GM18873 (cell line): ENCODE data around the gene MFNG.

ENCODE experiments used
- ATAC-seq: cut with Tn5 transposase; IDR thresholded peaks from one replicate; pipeline ENCODE4 v1.9.1; 2021; ENCODE audit warnings: mild to moderate bottlenecking, moderate library complexity, moderate number of reproducible peaks; ENCODE audit not compliant: unreplicated experiment, low FRiP score

The MFNG gene

GRCh38 chr22:37497062-37497599 is 10.9 kb upstream of the MFNG start:
- no peak for ATAC-seq

DNA sequence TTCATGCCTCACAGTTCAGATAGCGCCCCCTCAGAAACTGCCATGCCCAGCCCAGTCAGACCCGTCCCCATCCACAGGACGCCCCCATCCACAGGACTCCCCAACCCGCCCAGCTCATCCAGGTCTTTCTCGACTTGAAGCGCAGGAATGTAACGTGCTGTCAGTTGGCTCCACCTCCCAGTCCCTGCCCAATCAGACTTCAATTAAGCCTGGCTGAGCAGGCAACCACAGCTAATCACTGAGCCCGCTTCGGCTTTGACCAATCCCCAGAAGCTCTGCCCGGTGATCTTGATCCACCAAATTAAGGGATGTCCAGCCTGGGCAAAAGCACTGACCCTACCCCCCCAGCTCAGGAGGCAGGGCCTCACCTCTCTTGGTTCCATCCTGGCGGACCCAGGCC is 10.5 kb upstream of the MFNG start:
- ATAC-seq = no peak

- no peak for ATAC-seq
Measured at GRCh38 chr22:37493979-37494378, 7.8 kb upstream of the MFNG start.

- ATAC-seq = no peak
Measured at GRCh38 chr22:37492428-37493344, 6.5 kb upstream of the MFNG start.

DNA sequence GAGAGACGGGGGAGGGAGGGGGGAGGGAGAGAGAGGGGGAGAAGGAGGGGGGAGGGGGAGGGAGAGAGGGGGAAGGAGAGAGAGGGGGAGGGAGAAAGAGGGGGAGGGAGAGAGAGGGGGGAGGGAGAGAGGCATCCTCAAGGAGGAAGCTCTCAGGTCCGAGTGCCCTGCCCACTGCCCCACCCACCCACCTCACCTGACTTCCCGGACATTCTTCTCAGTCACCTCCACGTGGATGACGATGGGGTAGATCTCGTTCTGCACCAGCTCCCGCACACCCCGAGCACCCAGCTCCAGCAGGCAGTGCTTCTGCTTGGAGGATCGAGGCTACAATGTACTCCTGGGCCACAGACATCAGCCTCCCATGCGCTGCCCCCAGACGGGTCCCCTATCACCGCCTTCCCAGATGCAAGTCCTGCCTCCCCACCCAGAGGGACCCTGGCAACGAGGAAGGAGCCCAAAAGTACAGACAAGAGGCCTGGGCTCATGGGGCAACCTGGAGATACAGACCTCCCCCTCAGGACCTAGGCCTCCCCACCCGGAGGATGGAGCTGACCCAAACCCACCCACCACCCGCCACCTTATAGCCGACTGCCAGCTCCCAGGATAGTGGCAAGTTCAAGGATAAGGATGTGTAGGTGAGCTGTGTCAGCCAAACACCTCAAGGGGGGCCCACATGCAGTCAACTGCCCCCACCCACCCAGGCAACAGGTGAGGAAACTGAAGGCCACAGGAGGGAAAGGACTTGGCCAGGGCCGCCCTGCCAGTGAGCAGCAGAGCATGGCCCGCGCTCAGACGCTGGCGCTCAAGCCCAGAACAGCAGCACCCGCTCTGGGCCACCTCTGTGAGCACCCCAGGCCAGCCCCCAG is 5.6 kb upstream of the MFNG start:
- no peak for ATAC-seq

DNA sequence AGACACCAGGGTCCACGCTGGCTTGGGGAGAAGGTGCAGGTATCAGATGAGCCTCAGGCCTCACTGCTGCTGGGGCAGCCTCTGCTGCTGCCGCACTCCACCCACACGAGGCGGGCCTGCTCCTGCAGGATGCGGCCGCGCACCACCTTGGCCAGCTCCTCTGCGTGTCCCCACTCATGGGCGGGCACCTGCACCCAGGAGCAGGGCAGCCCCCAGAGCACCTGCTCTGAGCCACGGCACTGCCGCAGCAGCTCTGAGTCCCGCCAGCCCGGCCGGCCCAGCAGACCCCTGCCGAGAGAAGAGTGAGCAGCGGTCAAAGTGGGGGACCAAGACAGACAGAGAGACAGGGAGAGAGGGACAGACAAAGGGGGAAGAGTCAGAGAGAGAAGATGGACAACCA is 4.9 kb upstream of the MFNG start:
- ATAC-seq = no peak

GRCh38 chr22:37489983-37490382 is 3.8 kb upstream of the MFNG start:
- ATAC-seq = no peak

GRCh38 chr22:37488337-37489135 is 2.4 kb upstream of the MFNG start:
- no peak for ATAC-seq

DNA sequence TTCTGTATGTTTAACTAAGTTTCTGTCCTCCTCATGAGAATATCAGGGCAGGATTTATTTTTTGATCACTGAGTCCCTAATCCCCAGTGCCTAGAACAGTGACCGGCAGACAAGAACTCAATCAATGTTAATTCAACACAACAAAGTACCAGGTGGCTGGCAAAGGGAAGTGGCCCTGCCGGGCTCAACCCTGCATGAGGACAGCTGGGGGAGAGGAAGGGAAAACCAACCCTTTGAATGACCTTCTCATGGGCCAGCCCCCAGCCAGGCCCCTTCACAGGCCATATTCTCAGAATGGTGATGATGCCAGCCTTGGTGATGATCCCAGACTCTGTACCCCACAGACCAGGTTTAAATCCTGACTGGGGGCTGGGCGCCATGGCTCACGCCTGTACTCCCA is 1.4 kb upstream of the MFNG start:
- no peak for ATAC-seq

DNA sequence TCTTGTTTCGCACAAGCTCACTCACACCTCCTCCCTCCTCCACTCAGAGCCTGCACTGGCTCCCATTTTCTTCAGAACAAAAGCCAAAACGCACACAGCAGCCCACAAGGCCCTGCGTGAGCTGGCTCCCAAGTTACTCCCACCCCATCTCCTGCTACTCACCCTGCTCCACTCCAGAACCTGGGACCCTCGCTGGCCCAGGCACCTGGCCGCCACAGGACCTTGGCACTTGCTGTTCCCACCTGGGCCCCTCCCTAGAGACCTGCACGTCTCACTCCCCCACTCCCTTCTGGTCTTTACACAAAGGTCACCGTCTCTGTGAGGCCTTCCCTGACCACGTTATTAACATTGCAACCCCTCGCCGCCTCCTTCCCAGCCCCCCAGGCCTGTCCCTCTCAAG is 945 bp upstream of the MFNG start:
- no peak for ATAC-seq

DNA sequence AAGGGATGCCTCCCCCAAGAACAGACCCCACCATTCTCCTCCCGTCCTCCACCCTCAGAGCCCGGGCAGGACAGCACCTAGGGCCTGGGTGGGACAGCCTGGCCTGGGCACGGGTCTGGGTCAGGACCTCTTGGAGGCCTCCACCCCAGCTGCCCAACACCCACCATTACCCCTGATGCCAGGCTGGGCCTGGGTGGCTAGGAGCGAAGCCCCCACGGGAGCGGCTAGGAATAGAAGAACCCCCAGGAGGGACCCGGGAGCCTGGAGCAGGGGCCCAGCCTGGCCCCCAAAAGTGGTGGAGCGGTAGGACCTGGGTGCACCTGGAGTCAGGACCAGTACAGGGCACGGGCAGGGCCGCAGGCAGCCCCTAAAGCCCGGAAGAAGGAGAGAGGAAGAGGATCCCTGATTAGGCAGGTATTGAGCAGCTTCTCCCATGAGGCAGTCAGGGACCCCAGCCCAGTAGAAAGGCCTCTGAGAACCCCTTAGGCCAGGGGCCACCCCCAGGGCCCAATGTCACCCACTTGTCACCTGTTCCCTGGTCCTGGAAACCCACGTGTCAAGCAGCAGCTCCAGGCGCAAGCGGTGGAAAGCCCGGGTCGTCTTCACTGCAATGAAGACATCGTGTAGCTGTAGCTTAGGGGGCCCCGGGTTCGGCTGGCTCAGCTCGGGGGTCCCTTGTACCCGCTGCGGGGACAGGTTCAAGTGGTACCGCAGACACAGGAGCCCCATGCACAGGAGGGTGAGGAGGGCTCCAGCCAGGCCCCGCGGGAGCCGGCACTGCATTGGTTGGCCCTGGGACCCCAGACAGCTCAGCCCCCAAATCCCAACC is 575 bp downstream of the MFNG start:
- ATAC-seq = no peak

DNA sequence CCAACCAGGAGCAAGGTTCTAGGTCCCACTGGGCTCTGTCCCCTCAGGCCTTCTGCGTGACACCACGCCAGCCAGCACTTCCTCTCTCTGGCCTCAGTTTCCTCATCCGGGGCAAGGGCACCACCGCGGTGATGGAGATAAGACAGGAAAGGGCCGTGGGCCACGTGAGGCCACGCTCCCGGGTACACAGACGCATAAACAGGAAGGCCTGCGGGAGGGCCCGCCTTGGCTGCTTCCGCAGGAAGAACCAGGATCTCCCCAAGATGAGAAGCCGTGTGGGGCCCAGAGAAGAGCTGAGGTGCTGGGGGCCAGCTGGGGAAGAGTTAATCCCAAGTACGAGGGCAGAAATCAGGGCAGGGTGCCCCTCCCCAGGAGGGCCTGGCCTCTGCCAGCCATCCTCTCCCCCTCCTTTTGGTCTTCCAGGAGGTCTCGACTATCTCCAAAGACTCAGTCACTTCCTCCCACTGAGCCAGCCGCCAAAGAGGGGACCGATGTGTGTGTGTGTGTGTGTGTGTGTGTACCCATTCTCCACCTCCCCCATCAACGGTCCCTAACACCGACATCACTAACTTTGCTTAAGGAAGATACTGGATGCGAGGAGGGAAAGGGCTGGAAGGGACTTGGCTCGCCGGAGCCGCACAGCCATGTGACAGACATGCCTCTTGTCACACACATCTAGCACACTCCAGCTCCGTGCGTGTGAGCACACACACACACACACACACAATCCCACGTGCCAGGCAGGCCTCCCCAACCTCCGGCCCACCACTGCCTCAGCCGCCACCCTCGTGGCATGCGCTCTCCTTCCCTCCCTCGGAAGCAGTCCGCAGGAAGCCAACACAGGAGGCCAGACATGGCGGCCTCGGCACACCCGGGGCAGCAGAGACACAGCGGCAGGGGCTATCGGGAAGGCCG is 1.4 kb downstream of the MFNG start:
- ATAC-seq = no peak

DNA sequence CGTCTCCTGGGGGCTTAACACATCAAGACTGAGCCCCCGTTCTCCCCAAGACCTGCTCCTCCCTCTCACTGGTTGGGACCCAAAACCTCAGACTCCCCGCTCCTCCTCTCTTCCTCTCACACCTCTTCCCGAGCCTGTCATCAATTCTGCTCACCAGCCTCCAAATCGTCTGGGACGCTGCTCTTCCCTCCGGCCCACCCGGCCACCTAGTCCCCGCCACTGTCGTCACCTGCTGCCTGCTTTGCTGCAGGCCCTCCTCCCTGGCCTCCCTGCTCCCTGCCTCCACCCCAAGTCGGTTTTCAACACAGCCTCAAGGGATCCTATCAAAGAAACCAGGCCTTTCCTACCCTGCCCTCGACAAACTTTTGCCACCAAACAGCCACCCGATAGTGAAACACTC is 3.1 kb downstream of the MFNG start:
- no peak for ATAC-seq

GRCh38 chr22:37482244-37482643 is 3.9 kb downstream of the MFNG start:
- no peak for ATAC-seq

DNA sequence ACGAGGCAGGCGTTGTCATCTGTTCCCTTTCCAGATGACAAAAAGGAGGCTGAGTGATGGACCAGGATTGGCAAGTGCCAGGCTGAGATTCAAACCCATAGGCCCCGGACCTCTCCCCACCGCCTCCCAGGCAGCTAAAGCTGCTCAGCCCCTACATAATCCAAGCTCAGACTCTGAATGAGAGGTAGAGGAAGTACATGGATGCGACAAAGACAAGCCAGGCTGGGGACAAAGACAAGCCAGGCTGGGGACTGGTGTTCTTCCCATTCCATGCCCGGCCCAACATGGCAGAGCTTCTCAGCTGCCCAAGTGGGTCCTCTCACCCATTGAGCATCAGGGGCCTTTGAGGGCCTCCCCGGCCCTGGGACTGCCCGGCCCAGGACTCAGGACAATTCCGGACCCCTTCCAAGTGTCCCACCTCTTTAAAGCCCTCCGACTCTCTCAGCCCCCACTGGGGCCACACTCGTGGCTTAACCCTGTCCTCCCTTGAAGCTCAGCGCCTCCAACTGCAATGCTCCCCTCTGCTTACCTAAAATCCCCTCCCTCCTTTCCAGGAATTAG is 4.8 kb downstream of the MFNG start:
- ATAC-seq = no peak

GRCh38 chr22:37480387-37481346 is 5.5 kb downstream of the MFNG start:
- ATAC-seq = no peak

GRCh38 chr22:37479196-37479595 is 7.0 kb downstream of the MFNG start:
- ATAC-seq = no peak
